GM23338 (cell line): ENCODE data around the gene TMIGD2. TPM values are rescaled to one million over a fixed set of nuclear protein-coding genes. Genes with fewer than 3 reads are reported as not detected.

ENCODE experiments used
- ATAC-seq: fragments of 200-7000 bp; cut with Tn5 transposase; 3 replicates; pipeline ENCODE4 v1.9.1; 2020
- DNase-seq: peaks from one replicate; pipeline ENCODE4 v3.0.0-alpha.2; 2015; ENCODE audit warnings: low spot score
- H2AFZ ChIP-seq: fragments of 200-600 bp; sonication (generic); 2 replicates; pipeline ENCODE4 v1.8.0; 2016; ENCODE audit warnings: antibody characterized with exemption, mild to moderate bottlenecking, moderate library complexity
- H3F3A ChIP-seq: fragments of 200-600 bp; sonication (generic); replicated peaks from 2 replicates; pipeline ENCODE4 v1.8.0; 2017; ENCODE audit warnings: antibody characterized with exemption, mixed run types, low read depth
- H3K27ac ChIP-seq: fragments of 200-600 bp; sonication (generic); 2 replicates; pipeline ENCODE4 v1.6.1; 2016; ENCODE audit warnings: low read depth
- H3K27me3 ChIP-seq: fragments of 200-600 bp; sonication (generic); 2 replicates; pipeline ENCODE4 v1.8.0; 2016; ENCODE audit warnings: mild to moderate bottlenecking, mixed run types, moderate library complexity; ENCODE audit not compliant: insufficient read depth
- H3K36me3 ChIP-seq: fragments of 200-600 bp; sonication (generic); 2 replicates; pipeline ENCODE4 v1.8.0; 2016; ENCODE audit warnings: mild to moderate bottlenecking; ENCODE audit not compliant: insufficient read depth
- H3K4me1 ChIP-seq: fragments of 200-600 bp; sonication (generic); 2 replicates; pipeline ENCODE4 v1.8.0; 2016; ENCODE audit warnings: mild to moderate bottlenecking, moderate library complexity; ENCODE audit not compliant: insufficient read depth
- H3K4me2 ChIP-seq: fragments of 200-600 bp; sonication (generic); 2 replicates; pipeline ENCODE4 v1.7.1; 2017; ENCODE audit warnings: mixed run types
- H3K4me3 ChIP-seq: fragments of 200-600 bp; sonication (generic); 2 replicates; pipeline ENCODE4 v1.6.1; 2016; ENCODE audit warnings: mixed run types
- H3K79me2 ChIP-seq: fragments of 200-600 bp; sonication (generic); replicated peaks from 2 replicates; pipeline ENCODE4 v1.8.0; 2017; ENCODE audit warnings: mild to moderate bottlenecking; ENCODE audit not compliant: insufficient read depth
- H3K9me2 ChIP-seq: fragments of 200-600 bp; sonication (generic); 2 replicates; pipeline ENCODE4 v1.8.0; 2017; ENCODE audit not compliant: insufficient read depth
- H4K20me1 ChIP-seq: fragments of 200-600 bp; sonication (generic); replicated peaks from 2 replicates; pipeline ENCODE4 v1.8.0; 2017; ENCODE audit warnings: mild to moderate bottlenecking; ENCODE audit not compliant: insufficient read depth
- H3K27ac Mint-ChIP-seq: 2 replicates; pipeline ENCODE4 v1.8.0; 2020; ENCODE audit warnings: inconsistent platforms, mild to moderate bottlenecking, moderate library complexity, mixed read lengths
- H3K27me3 Mint-ChIP-seq: 3 replicates; pipeline ENCODE4 v1.8.0; 2022; ENCODE audit warnings: low read depth, mild to moderate bottlenecking, moderate library complexity, mixed read lengths, inconsistent platforms; ENCODE audit not compliant: insufficient read depth, poor library complexity
- H3K36me3 Mint-ChIP-seq: 3 replicates; pipeline ENCODE4 v1.8.0; 2021; ENCODE audit warnings: low read depth, mild to moderate bottlenecking, inconsistent platforms, moderate library complexity, mixed read lengths
- H3K4me1 Mint-ChIP-seq: 3 replicates; pipeline ENCODE4 v1.8.0; 2020; ENCODE audit warnings: mild to moderate bottlenecking, inconsistent platforms, mixed read lengths
- H3K4me3 Mint-ChIP-seq: 3 replicates; pipeline ENCODE4 v1.8.0; 2021; ENCODE audit warnings: moderate library complexity, mild to moderate bottlenecking, inconsistent platforms, mixed read lengths
- H3K9me3 Mint-ChIP-seq: 3 replicates; pipeline ENCODE4 v1.8.0; 2020; ENCODE audit warnings: moderate library complexity, mild to moderate bottlenecking, inconsistent platforms, mixed read lengths
- CTCF ChIP-seq, 2 experiments: fragments of 200-600 bp in 1 of 2; sonication (generic) in 1 of 2; conservative IDR thresholded peaks; 2 replicates each; pipeline versions ENCODE4 v1.5.1 to v1.6.1; 2016 to 2017; ENCODE audit warnings: antibody characterized with exemption in 2 of 2, low read depth in 2 of 2, mild to moderate bottlenecking in 2 of 2, moderate library complexity in 1 of 2
- EZH2 ChIP-seq: fragments of 200-600 bp; sonication (generic); IDR thresholded peaks from one replicate; pipeline ENCODE4 v1.8.0; 2017; ENCODE audit warnings: antibody characterized with exemption, mild to moderate bottlenecking, low read depth; ENCODE audit not compliant: unreplicated experiment
- JUNB ChIP-seq: IDR thresholded peaks from one replicate; pipeline ENCODE4 v1.6.1; 2016; ENCODE audit warnings: antibody characterized with exemption; ENCODE audit not compliant: unreplicated experiment
- ZNF331 ChIP-seq: fragments of 250-450 bp; sonication (Bioruptor Pico); IDR thresholded peaks from 2 replicates; pipeline ENCODE4 v1.5.0; 2020; ENCODE audit warnings: low read depth, mild to moderate bottlenecking, moderate library complexity
- polyA plus RNA-seq: library from polyadenylated mRNA; unstranded; fragments of >200 nt; fragmentation: Nextera tagmentation; extraction: Ambion mirVana; gene quantifications from 2 replicates; pipeline ENCODE4 v1.2.1, GENCODE V29; 2016
- total RNA-seq: library from RNA; depleted of rRNA; stranded (reverse); fragments of >200 nt; shearing (Covaris generic); gene quantifications from 2 replicates; pipeline ENCODE4 v1.2.3, GENCODE V29; 2014
- TF ChIP-seq, protein P1 (sequence below): fragments of 250-450 bp; sonication (Bioruptor Pico); IDR thresholded peaks from 2 replicates; pipeline ENCODE4 v1.5.0; 2020; ENCODE audit warnings: mild to moderate bottlenecking, moderate library complexity

TMIGD2 gene
- total and polyA plus RNA-seq, 2 experiments from 2014 or later = 0.76 to 0.79 TPM

GRCh38 chr19:4279267-4279529 is 23.0 kb downstream of the TMIGD2 start (continued):
- TF ChIP-seq, protein P1, sequence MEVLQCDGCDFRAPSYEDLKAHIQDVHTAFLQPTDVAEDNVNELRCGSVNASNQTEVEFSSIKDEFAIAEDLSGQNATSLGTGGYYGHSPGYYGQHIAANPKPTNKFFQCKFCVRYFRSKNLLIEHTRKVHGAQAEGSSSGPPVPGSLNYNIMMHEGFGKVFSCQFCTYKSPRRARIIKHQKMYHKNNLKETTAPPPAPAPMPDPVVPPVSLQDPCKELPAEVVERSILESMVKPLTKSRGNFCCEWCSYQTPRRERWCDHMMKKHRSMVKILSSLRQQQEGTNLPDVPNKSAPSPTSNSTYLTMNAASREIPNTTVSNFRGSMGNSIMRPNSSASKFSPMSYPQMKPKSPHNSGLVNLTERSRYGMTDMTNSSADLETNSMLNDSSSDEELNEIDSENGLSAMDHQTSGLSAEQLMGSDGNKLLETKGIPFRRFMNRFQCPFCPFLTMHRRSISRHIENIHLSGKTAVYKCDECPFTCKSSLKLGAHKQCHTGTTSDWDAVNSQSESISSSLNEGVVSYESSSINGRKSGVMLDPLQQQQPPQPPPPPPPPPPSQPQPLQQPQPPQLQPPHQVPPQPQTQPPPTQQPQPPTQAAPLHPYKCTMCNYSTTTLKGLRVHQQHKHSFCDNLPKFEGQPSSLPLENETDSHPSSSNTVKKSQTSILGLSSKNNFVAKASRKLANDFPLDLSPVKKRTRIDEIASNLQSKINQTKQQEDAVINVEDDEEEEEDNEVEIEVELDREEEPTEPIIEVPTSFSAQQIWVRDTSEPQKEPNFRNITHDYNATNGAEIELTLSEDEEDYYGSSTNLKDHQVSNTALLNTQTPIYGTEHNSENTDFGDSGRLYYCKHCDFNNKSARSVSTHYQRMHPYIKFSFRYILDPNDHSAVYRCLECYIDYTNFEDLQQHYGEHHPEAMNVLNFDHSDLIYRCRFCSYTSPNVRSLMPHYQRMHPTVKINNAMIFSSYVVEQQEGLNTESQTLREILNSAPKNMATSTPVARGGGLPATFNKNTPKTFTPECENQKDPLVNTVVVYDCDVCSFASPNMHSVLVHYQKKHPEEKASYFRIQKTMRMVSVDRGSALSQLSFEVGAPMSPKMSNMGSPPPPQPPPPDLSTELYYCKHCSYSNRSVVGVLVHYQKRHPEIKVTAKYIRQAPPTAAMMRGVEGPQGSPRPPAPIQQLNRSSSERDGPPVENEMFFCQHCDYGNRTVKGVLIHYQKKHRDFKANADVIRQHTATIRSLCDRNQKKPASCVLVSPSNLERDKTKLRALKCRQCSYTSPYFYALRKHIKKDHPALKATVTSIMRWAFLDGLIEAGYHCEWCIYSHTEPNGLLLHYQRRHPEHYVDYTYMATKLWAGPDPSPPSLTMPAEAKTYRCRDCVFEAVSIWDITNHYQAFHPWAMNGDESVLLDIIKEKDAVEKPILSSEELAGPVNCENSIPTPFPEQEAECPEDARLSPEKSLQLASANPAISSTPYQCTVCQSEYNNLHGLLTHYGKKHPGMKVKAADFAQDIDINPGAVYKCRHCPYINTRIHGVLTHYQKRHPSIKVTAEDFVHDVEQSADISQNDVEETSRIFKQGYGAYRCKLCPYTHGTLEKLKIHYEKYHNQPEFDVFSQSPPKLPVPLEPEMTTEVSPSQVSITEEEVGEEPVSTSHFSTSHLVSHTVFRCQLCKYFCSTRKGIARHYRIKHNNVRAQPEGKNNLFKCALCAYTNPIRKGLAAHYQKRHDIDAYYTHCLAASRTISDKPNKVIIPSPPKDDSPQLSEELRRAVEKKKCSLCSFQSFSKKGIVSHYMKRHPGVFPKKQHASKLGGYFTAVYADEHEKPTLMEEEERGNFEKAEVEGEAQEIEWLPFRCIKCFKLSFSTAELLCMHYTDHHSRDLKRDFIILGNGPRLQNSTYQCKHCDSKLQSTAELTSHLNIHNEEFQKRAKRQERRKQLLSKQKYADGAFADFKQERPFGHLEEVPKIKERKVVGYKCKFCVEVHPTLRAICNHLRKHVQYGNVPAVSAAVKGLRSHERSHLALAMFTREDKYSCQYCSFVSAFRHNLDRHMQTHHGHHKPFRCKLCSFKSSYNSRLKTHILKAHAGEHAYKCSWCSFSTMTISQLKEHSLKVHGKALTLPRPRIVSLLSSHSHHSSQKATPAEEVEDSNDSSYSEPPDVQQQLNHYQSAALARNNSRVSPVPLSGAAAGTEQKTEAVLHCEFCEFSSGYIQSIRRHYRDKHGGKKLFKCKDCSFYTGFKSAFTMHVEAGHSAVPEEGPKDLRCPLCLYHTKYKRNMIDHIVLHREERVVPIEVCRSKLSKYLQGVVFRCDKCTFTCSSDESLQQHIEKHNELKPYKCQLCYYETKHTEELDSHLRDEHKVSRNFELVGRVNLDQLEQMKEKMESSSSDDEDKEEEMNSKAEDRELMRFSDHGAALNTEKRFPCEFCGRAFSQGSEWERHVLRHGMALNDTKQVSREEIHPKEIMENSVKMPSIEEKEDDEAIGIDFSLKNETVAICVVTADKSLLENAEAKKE (CRISPR knock-in tag) = no peak
- no peak for TF ChIP-seq EZH2

DNA sequence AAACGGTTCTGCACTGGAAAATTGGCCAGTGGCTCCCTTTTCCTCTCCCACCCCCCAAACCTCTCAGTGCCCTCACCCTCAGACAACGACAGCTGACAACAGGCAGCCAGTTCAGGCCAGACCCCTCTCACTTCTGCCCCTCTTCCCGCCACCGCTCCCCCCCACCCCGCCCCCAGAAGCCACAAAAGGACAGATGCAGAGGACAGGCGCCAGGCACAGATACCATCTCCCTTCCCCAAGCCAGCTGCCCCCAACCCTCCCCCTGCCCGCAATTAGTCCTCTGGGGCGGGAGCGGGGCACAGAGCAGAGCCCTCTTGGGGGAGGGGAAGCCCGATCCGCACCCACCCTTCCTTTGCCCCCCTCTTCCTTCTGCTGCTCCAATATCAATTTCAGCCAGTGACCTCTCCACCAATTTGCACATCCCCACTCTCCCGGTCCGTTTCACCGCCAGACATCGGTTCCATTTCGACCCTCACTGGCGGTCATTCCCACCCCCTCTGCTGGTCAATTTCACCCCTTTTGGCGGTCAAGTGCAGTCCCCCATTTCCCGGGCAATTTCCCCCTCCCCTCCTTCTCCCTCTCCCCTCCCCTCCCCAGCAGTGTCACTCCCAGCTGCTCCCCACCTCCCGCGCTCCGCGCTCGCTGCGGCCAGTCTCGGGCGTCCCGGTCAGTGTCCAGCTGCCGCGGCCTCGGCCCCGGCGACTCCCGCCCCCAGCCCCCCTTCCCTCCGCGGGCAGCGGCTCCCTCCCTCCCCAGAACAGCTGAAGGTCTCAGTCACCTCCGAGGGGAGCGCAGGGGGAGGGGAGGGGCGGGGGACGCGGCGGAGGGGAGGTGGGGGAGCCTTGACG is 23.5 kb downstream of the TMIGD2 start, which contains the start of gene SHD:
Gene SHD (plus strand): TSS at position 848 of the 848 bp plus-strand sequence. CDS start 798 bp downstream, outside the sequence.
- Histone ChIP-seq H2AFZ (peak within 1 kb of the TSS; percentile 92), H3K79me2 (no peaks in the 10 kb centered on the region), H3F3A (peaks cover 5% of the 10 kb centered on the region; the same call in 1 of the 2 replicates), H3K27me3 (peaks cover 44% of the 10 kb centered on the region), H3K9me2 (no peaks in the 10 kb centered on the region), H3K4me3 (peak within 1 kb of the TSS; percentile 85), H3K36me3 (no peaks in the 10 kb centered on the region), H4K20me1 (no peaks in the 10 kb centered on the region), H3K27ac (no peak within 1 kb of the TSS), H3K4me2 (peak within 1 kb of the TSS; percentile 95), H3K4me1 (peaks cover 4% of the 10 kb centered on the region; the same call in 1 of the 2 replicates)
- ATAC-seq (peak; percentile 36), DNase-seq (peak; percentile 72)
- peaks cover 4% of the 10 kb centered on the region; the same call in 2 of the 3 replicates for H3K4me1 Mint-ChIP-seq
- no peaks in the 10 kb centered on the region for H3K36me3 Mint-ChIP-seq
- TF ChIP-seq JUNB (no peak), ZNF331 (no peak), CTCF (conservative IDR thresholded peaks at IDR 0.05; ENCODE audit: low read depth in 2 of 2) (no peak; a peak in 1 of 4 replicates)
- H3K4me3 Mint-ChIP-seq = peak within 1 kb of the TSS; percentile 85
- peaks cover 38% of the 10 kb centered on the region for H3K27me3 Mint-ChIP-seq
- no peaks in the 10 kb centered on the region for H3K9me3 Mint-ChIP-seq
- H3K27ac Mint-ChIP-seq = no peak within 1 kb of the TSS
